ENCODE data around the gene EVL.
"Not testable (repeated sequence)": the region's sequence is repeated elsewhere in the genome, so short reads cannot be mapped to it uniquely, and the experiment has no call there.

Gene EVL

GRCh38 chr14:100065111-100065871, at the start of gene EVL:
Gene EVL (plus strand): TSS chr14:100065422. CDS start chr14:100065501, 79 bp downstream.
- no peak for DNase-seq (ENCODE audit: low read depth)

GRCh38 chr14:100017553-100017952, 47.7 kb upstream of the EVL start:
- no peak for DNase-seq (ENCODE audit: low read depth)

- DNase-seq (ENCODE audit: low read depth): no peak
Observed at GRCh38 chr14:100018054-100018453, 47.2 kb upstream of the EVL start.

- no peak for DNase-seq (ENCODE audit: low read depth)
Observed at GRCh38 chr14:100018482-100018881, 46.7 kb upstream of the EVL start.

- no peak for DNase-seq (ENCODE audit: low read depth)
Observed at GRCh38 chr14:100019156-100019744, 46.0 kb upstream of the EVL start.

- no peak for DNase-seq (ENCODE audit: low read depth)
Observed at GRCh38 chr14:100020629-100021028, 44.6 kb upstream of the EVL start.

GRCh38 chr14:100022772-100023451, 42.3 kb upstream of the EVL start:
- no peak for DNase-seq (ENCODE audit: low read depth)

- no peak for DNase-seq (ENCODE audit: low read depth)
Observed at GRCh38 chr14:100025111-100025510, 40.1 kb upstream of the EVL start.

- no peak for DNase-seq (ENCODE audit: low read depth)
Observed at GRCh38 chr14:100027771-100028490, 37.3 kb upstream of the EVL start.

- no peak for DNase-seq (ENCODE audit: low read depth)
Observed at GRCh38 chr14:100028990-100029677, 36.1 kb upstream of the EVL start.

GRCh38 chr14:100030006-100030405, 35.2 kb upstream of the EVL start:
- DNase-seq (ENCODE audit: low read depth): not testable (repeated sequence)

- DNase-seq (ENCODE audit: low read depth): no peak
Observed at GRCh38 chr14:100030452-100031153, 34.6 kb upstream of the EVL start.

- DNase-seq (ENCODE audit: low read depth): no peak
Observed at GRCh38 chr14:100031506-100032281, 33.5 kb upstream of the EVL start.

- DNase-seq (ENCODE audit: low read depth): no peak
Observed at GRCh38 chr14:100032738-100033137, 32.5 kb upstream of the EVL start.

- no peak for DNase-seq (ENCODE audit: low read depth)
Observed at GRCh38 chr14:100033347-100034075, 31.7 kb upstream of the EVL start.

- DNase-seq (ENCODE audit: low read depth): no peak
Observed at GRCh38 chr14:100034468-100034867, 30.8 kb upstream of the EVL start.

GRCh38 chr14:100034961-100035500, 30.2 kb upstream of the EVL start:
- DNase-seq (ENCODE audit: low read depth): no peak

GRCh38 chr14:100035700-100036099, 29.5 kb upstream of the EVL start:
- no peak for DNase-seq (ENCODE audit: low read depth)

- no peak for DNase-seq (ENCODE audit: low read depth)
Observed at GRCh38 chr14:100037353-100037752, 27.9 kb upstream of the EVL start.

- no peak for DNase-seq (ENCODE audit: low read depth)
Observed at GRCh38 chr14:100038065-100038464, 27.2 kb upstream of the EVL start.
